Body of pancreas (tissue), 4 donors: Measurements from ENCODE around the gene TMEM72. TPM values are rescaled to one million over a fixed set of nuclear protein-coding genes. Genes with fewer than 3 reads are reported as not detected.

Source experiments
- ATAC-seq: fragments of 150-250 bp; one replicate; pipeline ENCODE4 v1.9.1; 2016
- DNase-seq, 4 donors: peaks; one replicate each; pipeline ENCODE4 v3.0.0-alpha.2; 2019
- H3K27ac ChIP-seq, 4 donors: fragments of 200-600 bp; sonication (generic); 1 replicate in 3 of 4; 2 replicates in 1 of 4; pipeline versions ENCODE4 v1.5.1 to v1.6.1; 2016 to 2019; ENCODE audit warnings: mild to moderate bottlenecking in 1 of 4, mixed read lengths in 1 of 4, moderate library complexity in 1 of 4
- H3K27me3 ChIP-seq, 2 donors: fragments of 200-600 bp; sonication (generic); one replicate each; pipeline ENCODE4 v1.6.0; 2016; ENCODE audit warnings: mild to moderate bottlenecking in 1 of 2
- H3K36me3 ChIP-seq, 2 donors: fragments of 200-600 bp; sonication (generic); replicated peaks in 1 of 2; 2 replicates each; pipeline ENCODE4 v1.5.1; 2016; ENCODE audit warnings: low read depth in 2 of 2; ENCODE audit not compliant: insufficient read depth in 1 of 2
- H3K4me1 ChIP-seq: fragments of 200-600 bp; sonication (generic); one replicate; pipeline ENCODE4 v1.6.0; 2016
- H3K4me3 ChIP-seq, 2 donors: fragments of 200-600 bp; sonication (generic); 1 replicate in 1 of 2; 2 replicates in 1 of 2; pipeline ENCODE4 v1.5.1; 2016 to 2019
- H3K9me3 ChIP-seq, 3 donors: fragments of 200-600 bp; sonication (generic); 1 replicate in 2 of 3; 2 replicates in 1 of 3; pipeline ENCODE4 v1.5.1; 2016
- CTCF ChIP-seq, 7 experiments: fragments of 450-650 bp in 4 of 7; fragments of 200-600 bp in 3 of 7; sonication (generic) in 3 of 7; IDR thresholded peaks; one replicate each; pipeline ENCODE4 v1.5.1; 2016 to 2019; ENCODE audit warnings: antibody characterized with exemption in 7 of 7
- POLR2A ChIP-seq, 3 donors: fragments of 450-650 bp; IDR thresholded peaks; one replicate each; pipeline ENCODE4 v1.6.1; 2016; ENCODE audit warnings: antibody characterized with exemption in 3 of 3, mild to moderate bottlenecking in 2 of 3
- WGBS, 2 donors: methylation state at CpG; one replicate each; pipeline ENCODE4 v1.1.5; 2017; 5-methylcytosine and 5-hydroxymethylcytosine counted together
- intact Hi-C: fragments of 100-400 bp; cut with DNase I; formaldehyde crosslinking; loops from one replicate; pipeline ENCODE4 v1.15.1; 2023
- total RNA-seq, 2 donors: library from RNA; depleted of rRNA; stranded (reverse); fragments of >200 nt; gene quantifications; one replicate each; pipeline ENCODE4 v1.1.0, GENCODE V29; 2016

TMEM72 gene
- total RNA-seq, 2 donors from 2014 or later, result 4.7 to 10.2 TPM

GRCh38 chr10:44908066-44908749 is 2.9 kb upstream of the TMEM72 start:
- WGBS, 2 donors, result 83 to 90% methylated on average over 10 of the region's 10 CpGs
- no peak for ATAC-seq

GRCh38 chr10:44908936-44909630 is 2.1 kb upstream of the TMEM72 start:
- WGBS, 2 donors, result 42 to 48% methylated on average over 7 of the region's 7 CpGs
- intact Hi-C loops, result no loop called here

More at GRCh38 chr10:44908066-44908749, 2.9 kb upstream of the TMEM72 start:
- intact Hi-C loops, result no loop called here
- Histone ChIP-seq H3K9me3 (no peaks in the 10 kb centered on the region), H3K4me3 (no peak overlapping the region), H3K27me3 (no peaks in the 10 kb centered on the region), H3K4me1 (peaks cover 51% of the 10 kb centered on the region), H3K27ac (peak overlapping the region in 2 of 4 donors; percentile 5 to 37), H3K36me3 (no peaks in the 10 kb centered on the region)
- no peak for DNase-seq
- TF ChIP-seq POLR2A (IDR thresholded peaks at IDR 0.05), result no peak
- TF ChIP-seq CTCF (IDR thresholded peaks at IDR 0.05), result no peak

GRCh38 chr10:44909910-44910309 is 1.2 kb upstream of the TMEM72 start:
- Histone ChIP-seq H3K36me3 (no peaks in the 10 kb centered on the region), H3K4me1 (peaks cover 60% of the 10 kb centered on the region), H3K9me3 (no peaks in the 10 kb centered on the region), H3K4me3 (no peak overlapping the region), H3K27me3 (no peaks in the 10 kb centered on the region), H3K27ac (peak overlapping the region; percentile 58 to 84 (median 75))
- TF ChIP-seq CTCF (IDR thresholded peaks at IDR 0.05) (no peak), POLR2A (IDR thresholded peaks at IDR 0.05) (no peak)
- intact Hi-C loops, result no loop called here
- no peak for ATAC-seq
- DNase-seq, result no peak
- 17 to 40% methylated on average over 1 of the region's 1 CpG for WGBS, 2 donors

More at GRCh38 chr10:44908936-44909630, 2.1 kb upstream of the TMEM72 start:
- Histone ChIP-seq H3K4me3 (no peak overlapping the region), H3K9me3 (no peaks in the 10 kb centered on the region), H3K27me3 (no peaks in the 10 kb centered on the region), H3K36me3 (no peaks in the 10 kb centered on the region), H3K27ac (peak overlapping the region; percentile 5 to 84 (median 34)), H3K4me1 (peaks cover 57% of the 10 kb centered on the region)
- TF ChIP-seq CTCF (IDR thresholded peaks at IDR 0.05), result no peak
- no peak for TF ChIP-seq POLR2A (IDR thresholded peaks at IDR 0.05)
- peak in 1 of 4 donors; percentile 29 for DNase-seq
- ATAC-seq, result no peak

GRCh38 chr10:44910602-44911001 is 535 bp upstream of the TMEM72 start:
- DNase-seq, result peak in 1 of 4 donors; percentile 32
- Histone ChIP-seq H3K36me3 (no peaks in the 10 kb centered on the region), H3K27ac (peak overlapping the region; percentile 73 to 84 (median 76)), H3K4me1 (peaks cover 60% of the 10 kb centered on the region), H3K27me3 (no peaks in the 10 kb centered on the region), H3K4me3 (no peak overlapping the region), H3K9me3 (no peaks in the 10 kb centered on the region)
- 12 to 16% methylated on average over 7 of the region's 7 CpGs for WGBS, 2 donors
- TF ChIP-seq CTCF (IDR thresholded peaks at IDR 0.05), result no peak
- no peak for TF ChIP-seq POLR2A (IDR thresholded peaks at IDR 0.05)
- intact Hi-C loops, result no loop called here
- ATAC-seq, result peak; percentile 16
